SH-SY5Y (cell line): Measurements from ENCODE around the gene ZNF414.

Experiments used
- GATA2 ChIP-seq: IDR thresholded peaks from 2 replicates; pipeline ENCODE4 v1.6.1; 2011; ENCODE audit warnings: mild to moderate bottlenecking, low read depth, low read length
- GATA3 ChIP-seq: IDR thresholded peaks from 2 replicates; pipeline ENCODE4 v1.6.1; 2011; ENCODE audit warnings: low read depth, mild to moderate bottlenecking, low read length, moderate library complexity

DNA sequence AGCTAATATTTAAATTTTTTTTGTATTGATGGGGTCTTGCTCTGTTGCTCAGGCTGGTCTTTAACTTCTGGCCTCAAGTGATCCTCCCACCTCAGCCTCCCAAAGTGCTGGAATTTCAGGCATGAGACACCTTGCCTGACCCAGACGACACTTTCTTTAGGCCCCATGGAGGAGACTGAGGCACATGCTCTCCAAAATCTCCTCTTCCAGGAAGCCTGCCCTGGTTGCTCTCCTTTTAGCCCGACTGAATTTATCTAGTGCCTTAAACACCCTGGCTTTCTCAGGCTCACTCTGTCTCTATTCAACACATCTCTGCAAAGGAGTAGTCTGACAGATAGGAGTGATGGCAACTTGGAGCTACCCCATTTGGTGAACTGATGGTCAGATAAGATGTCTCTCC, 44.4 kb upstream of the ZNF414 start:
- no peak for TF ChIP-seq GATA2
- TF ChIP-seq GATA3, result no peak
